AG10803 (cell line): ENCODE results near the gene PRR12.

Source experiments
- DNase-seq: peaks from one replicate; pipeline ENCODE4 v3.0.0; 2010; ENCODE audit warnings: low read depth
- H3K4me3 ChIP-seq: 2 replicates; pipeline ENCODE4 v1.5.1; 2011; ENCODE audit warnings: mild to moderate bottlenecking, low read length, control low read depth
- CTCF ChIP-seq: conservative IDR thresholded peaks from 2 replicates; pipeline ENCODE4 v1.5.1; 2011; ENCODE audit warnings: mild to moderate bottlenecking, low read length, control low read depth, inconsistent platforms

Gene PRR12

DNA sequence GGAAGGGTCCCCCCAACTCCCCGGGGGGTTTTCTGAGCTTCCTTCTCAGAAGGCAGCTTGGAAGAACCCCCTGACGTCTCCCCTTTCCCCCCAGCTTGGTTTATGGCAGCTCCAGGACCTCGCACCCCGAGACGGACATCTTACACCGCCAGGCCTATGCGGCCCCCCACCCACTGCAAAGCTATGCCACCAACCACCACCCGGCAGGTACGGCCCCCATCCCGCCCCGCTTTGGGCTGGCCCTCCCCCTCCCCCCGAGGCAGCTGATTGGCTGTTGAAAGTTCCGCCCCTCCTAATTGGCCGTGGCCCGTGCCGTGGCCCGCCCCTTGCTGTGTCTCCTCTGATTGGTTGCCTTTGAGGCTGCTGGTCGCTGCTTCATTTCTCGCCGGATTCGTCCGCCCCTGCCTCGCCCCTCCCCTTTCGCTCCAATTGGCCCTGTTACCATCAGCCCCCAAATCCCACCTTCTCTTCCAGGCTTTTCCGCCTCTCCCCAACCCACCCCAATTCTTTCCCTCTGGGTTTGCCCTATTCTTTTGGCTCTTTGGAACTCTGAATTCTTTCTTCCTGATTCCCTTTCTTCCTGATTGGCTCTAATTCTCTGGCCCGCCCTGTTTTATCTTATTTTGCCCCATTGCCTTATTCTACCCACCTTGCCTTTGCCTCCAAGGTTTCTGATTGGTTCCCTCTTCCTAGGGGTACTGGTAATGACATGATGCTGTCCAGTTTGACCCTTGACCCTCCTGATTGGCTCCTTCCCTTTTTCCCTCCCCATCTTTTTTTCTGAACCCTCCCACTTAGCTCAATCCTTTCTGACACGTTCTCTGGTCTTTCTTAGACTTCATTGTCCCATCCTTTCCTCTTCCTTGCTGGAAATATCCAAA, 2.5 kb downstream of the PRR12 start:
- DNase-seq: peak; percentile 86
- peak overlapping the region; percentile 83 for H3K4me3 ChIP-seq
- no peak for TF ChIP-seq CTCF

DNA sequence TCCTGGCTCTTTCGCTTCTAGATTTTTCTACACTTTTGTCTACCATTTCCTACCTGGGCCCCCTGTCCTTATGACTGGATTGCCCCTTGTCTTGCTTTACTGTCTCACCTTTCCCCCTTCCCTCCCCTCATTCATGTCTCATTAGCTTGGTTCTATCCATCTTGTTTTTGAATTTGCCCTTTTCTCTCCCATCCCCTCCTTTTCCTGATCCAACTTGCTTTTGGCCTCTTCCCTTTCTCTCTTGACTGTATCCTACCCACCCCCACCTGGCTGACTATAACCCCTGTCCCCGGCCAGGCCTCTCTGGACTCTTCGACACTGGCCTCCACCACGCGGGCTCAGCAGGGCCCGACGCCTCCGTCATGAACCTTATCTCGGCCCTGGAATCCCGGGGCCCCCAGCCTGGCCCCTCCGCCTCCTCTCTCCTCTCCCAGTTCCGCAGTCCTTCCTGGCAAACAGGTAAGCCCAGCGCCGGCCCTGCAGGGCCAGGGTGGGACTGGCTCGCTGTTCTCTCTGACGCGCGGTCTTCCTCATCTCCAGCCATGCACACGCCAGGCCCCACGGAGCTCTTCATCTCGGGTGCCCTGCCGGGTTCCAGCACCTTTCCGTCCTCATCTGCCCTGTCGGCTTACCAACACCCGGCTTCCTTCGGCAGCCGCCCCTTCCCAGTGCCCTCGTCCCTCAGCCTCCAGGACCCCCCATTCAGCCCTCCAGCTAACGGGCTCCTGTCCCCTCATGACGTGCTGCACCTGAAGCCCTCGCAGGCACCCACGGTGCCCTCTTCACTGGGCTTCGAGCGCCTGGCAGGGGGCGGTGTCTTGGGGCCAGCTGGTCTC, 3.4 kb downstream of the PRR12 start:
- TF ChIP-seq CTCF: no peak
- no peak for DNase-seq
- H3K4me3 ChIP-seq: no peak overlapping the region

GRCh38 chr19:49594993-49595818, 4.2 kb downstream of the PRR12 start:
- DNase-seq: no peak
- no peak for TF ChIP-seq CTCF
- no peak overlapping the region for H3K4me3 ChIP-seq

DNA sequence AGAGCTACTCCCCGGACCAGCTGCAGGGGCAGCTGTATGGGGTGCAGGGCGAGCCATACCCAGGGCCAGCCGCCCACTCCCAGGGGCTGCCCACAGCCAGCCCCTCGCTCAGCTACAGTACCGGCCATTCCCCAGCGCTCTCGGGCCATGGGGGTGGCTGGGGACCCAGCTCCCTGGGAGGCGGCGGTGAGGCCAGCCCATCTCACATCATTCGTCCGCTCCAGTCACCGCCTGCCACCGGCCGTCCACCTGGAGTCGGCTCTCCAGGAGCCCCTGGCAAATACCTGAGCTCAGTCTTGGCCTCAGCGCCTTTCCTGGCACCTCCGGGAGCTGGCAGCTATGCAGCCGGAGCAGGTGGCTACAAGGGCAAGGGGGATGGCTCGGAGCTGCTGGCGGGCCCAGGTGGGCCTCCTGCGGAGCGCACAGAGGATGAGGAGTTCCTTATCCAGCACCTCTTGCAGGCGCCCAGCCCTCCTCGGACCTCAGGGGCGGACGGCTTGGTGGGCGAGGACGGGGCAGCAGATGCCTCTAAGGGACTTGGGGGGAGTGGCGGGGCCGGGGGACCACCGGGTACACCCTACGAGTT, 4.9 kb downstream of the PRR12 start:
- DNase-seq: no peak
- no peak for TF ChIP-seq CTCF
- H3K4me3 ChIP-seq: no peak overlapping the region

DNA sequence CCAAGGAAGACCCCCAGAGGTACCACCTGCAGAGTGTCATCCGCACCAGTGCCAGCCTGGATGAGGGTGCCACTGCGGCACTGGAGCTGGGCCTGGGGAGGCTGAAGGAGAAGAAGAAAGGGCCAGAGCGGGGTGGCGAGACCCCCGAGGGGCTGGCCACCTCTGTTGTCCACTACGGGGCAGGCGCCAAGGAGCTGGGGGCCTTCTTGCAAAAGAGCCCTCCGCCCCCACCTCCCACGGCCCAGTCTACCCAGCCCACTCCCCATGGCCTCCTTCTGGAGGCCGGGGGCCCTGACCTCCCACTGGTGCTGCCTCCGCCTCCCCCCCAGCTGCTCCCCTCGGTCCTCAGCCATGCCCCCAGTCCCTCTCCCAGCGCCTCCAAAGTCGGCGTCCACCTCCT, 5.4 kb downstream of the PRR12 start:
- no peak for TF ChIP-seq CTCF
- DNase-seq: no peak
- no peak overlapping the region for H3K4me3 ChIP-seq

DNA sequence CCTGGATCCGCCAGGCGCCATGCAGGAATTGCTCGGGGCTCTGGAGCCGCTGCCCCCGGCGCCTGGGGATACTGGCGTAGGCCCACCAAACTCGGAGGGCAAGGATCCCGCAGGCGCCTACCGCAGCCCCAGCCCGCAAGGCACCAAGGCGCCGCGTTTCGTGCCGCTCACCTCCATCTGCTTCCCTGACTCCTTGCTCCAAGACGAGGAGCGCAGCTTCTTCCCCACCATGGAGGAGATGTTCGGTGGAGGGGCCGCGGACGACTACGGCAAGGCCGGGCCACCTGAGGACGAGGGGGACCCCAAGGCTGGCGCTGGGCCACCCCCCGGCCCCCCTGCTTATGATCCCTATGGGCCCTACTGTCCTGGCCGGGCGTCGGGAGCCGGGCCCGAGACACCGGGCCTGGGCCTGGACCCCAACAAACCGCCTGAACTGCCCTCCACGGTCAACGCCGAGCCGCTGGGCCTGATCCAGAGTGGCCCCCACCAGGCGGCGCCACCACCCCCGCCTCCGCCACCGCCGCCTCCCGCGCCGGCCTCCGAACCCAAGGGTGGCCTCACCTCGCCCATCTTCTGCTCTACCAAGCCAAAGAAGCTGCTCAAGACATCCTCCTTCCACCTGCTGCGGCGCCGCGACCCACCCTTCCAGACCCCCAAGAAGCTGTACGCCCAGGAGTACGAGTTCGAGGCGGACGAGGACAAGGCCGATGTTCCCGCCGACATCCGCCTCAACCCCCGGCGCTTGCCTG, 6.1 kb downstream of the PRR12 start:
- no peak overlapping the region for H3K4me3 ChIP-seq

More for the DNA sequence above, 6.1 kb downstream of the PRR12 start:
- no peak for TF ChIP-seq CTCF
- DNase-seq: no peak
